T-helper 1 cell treated with Interleukin-12 subunit alpha and Interleukin-12 subunit beta and Interleukin-4 antibody, amounts not matched to agents 30 μg/mL and 1 μg/mL, for 36 hours (primary cell): ENCODE results near the gene TMTC1.

ENCODE experiments used
- H3K27ac Mint-ChIP-seq: one replicate; pipeline ENCODE4 v1.8.0; 2021; ENCODE audit warnings: mild to moderate bottlenecking, mixed read lengths
- H3K27me3 Mint-ChIP-seq: one replicate; pipeline ENCODE4 v1.8.0; 2021; ENCODE audit warnings: low read depth, mixed read lengths
- H3K36me3 Mint-ChIP-seq: one replicate; pipeline ENCODE4 v1.8.0; 2021; ENCODE audit warnings: low read depth, mixed read lengths
- H3K4me1 Mint-ChIP-seq: one replicate; pipeline ENCODE4 v1.8.0; 2021; ENCODE audit warnings: low read depth, mixed read lengths
- H3K4me3 Mint-ChIP-seq: one replicate; pipeline ENCODE4 v1.8.0; 2021; ENCODE audit warnings: mild to moderate bottlenecking, moderate library complexity, mixed read lengths
- H3K9me3 Mint-ChIP-seq: one replicate; pipeline ENCODE4 v1.8.0; 2021; ENCODE audit warnings: mixed read lengths

TMTC1 gene

DNA sequence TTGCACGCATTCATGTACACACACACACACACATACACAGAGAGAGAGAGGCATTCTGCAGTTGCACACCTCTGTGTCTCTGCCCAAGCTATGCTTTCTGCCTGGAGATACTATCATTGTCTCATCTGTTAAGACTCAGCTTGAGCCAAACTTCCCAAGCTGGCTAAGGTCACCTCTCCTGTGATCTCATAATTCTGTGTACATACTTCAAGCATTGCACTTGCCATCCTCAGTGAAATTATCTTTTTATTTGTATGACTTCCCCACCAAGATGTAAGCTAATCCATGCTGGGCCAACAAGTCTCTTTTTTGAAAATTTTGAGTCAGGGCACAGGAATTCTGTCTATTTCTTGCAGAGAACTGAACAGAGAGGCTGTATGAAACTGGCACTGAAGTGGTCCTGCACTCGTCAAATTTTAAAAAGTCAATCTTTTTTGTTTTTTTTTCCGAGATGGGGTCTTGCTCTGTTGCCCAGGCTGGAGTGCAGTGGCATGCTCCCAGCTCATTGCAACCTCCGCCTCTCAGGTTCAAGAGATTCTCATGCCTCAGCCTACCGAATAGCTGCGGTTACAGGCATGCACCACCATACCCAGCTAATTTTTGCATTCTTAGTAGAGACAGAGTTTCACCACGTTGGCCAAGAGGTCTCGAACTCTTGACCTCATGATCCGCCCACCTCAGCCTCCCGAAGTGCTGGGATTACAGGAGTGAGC is 44.3 kb downstream of the TMTC1 start:
- Mint-ChIP-seq H3K27ac (no peak overlapping the region), H3K4me1 (no peaks in the 10 kb centered on the region), H3K36me3 (no peaks in the 10 kb centered on the region), H3K9me3 (no peaks in the 10 kb centered on the region), H3K4me3 (no peak overlapping the region), H3K27me3 (no peaks in the 10 kb centered on the region)

DNA sequence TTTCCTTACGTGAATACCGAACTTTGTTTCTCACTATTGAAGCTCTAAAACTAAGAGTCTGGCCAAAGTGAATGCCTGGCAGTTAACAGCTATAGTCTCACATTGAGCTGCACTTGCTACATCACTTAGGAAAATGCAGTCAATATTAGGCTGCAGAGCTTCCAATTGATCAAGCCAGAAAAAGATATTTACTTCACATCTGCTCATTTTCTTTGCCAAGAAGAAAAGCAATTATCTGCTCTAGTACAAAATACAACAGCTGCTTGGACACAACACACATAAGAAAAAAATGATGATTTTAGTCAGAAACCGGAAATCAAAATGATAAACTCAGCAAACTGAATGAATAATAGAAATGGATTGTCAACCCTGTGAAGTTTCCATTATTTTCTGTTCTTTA is 45.4 kb downstream of the TMTC1 start:
- H3K27ac Mint-ChIP-seq = no peak overlapping the region
- H3K36me3 Mint-ChIP-seq = no peaks in the 10 kb centered on the region
- H3K27me3 Mint-ChIP-seq = no peaks in the 10 kb centered on the region

DNA sequence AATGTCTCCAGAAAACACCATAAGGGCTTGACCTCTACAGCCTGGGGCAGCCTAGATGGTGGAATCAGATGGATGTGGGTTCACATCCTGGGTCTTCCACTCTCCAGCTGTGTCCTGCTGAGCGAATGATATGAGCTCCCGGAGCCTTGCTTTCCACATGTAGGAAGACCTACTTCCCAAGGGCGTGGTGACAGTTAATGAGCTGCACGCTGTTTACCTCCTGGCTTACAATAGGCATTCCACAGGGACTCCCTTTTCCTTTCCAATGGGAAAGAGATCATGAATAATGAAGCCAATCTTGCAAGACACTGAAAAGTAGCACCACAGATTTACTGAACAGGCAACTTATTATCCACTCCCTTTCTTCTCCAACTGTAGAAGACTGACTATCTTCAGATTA is 46.1 kb downstream of the TMTC1 start:
- Mint-ChIP-seq H3K4me1 (peaks cover 2% of the 10 kb centered on the region), H3K4me3 (no peak overlapping the region), H3K36me3 (no peaks in the 10 kb centered on the region), H3K27ac (no peak overlapping the region), H3K27me3 (no peaks in the 10 kb centered on the region), H3K9me3 (no peaks in the 10 kb centered on the region)

More for the DNA sequence above, 45.4 kb downstream of the TMTC1 start:
- Mint-ChIP-seq H3K9me3 (no peaks in the 10 kb centered on the region), H3K4me1 (no peaks in the 10 kb centered on the region), H3K4me3 (no peak overlapping the region)

DNA sequence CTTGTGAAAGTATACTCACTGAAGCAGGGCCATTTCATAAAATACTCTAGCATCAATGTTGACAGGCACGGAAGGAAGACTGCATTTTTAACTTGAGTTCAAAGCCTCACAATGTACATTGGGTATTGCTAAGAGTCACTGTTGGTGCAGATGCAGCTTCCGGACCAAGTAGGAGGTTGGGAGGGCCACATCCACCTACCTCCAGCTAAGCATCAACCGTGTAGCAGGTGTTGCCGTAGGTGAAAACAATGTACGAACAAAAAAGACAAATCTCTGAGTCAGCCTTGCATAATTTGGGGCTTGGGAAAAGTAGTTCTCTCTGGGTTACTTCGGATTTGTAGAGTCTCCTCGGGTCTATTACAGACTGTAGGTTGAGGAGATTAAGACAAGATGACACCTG is 48.1 kb downstream of the TMTC1 start:
- no peak overlapping the region for H3K4me3 Mint-ChIP-seq

DNA sequence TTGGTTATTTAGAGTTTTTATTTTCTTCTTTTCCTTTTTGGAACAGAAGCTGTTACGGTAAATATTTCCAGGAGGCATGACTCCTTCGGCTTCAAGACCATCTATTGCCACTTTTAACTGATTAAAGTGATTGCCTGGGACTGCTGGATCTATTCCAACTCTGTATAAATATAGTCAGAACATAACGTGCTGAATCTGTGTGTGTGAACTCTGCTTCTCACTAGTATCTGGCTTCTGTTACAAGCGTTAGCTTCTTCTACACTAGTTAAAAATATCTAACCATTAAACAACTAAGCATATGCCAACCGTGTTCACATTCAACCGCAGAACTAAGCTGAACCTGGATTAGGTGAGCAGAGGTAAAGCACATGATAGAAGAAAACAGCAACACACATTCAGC is 49.0 kb downstream of the TMTC1 start:
- Mint-ChIP-seq H3K27me3 (no peaks in the 10 kb centered on the region), H3K4me3 (no peak overlapping the region), H3K9me3 (no peaks in the 10 kb centered on the region), H3K27ac (no peak overlapping the region), H3K36me3 (no peaks in the 10 kb centered on the region), H3K4me1 (peaks cover 2% of the 10 kb centered on the region)

More for the DNA sequence above, 48.1 kb downstream of the TMTC1 start:
- no peaks in the 10 kb centered on the region for H3K9me3 Mint-ChIP-seq
- peaks cover 2% of the 10 kb centered on the region for H3K4me1 Mint-ChIP-seq
- H3K27me3 Mint-ChIP-seq = no peaks in the 10 kb centered on the region
- no peak overlapping the region for H3K27ac Mint-ChIP-seq
- H3K36me3 Mint-ChIP-seq = no peaks in the 10 kb centered on the region

DNA sequence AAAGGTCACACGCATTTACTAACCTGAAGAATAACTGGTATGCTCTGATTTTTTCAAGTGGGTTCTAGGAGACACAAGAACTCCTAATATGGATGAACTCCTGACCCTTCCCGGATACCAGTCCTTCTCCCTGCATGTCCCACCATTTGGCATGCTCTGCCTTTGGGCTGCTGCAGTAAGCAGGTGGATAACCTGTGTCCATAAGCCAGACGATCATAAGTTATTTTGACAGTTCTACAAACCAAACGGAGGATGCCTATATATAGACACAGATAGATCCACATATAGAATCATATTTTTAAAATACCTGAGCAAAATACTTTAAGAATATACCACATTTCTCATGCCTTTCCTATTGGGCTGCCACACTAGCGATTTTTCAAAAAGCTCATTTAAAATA is 49.4 kb downstream of the TMTC1 start:
- H3K36me3 Mint-ChIP-seq = no peaks in the 10 kb centered on the region
- H3K4me3 Mint-ChIP-seq = no peak overlapping the region
- H3K27ac Mint-ChIP-seq = no peak overlapping the region
- H3K4me1 Mint-ChIP-seq = peaks cover 2% of the 10 kb centered on the region
- H3K9me3 Mint-ChIP-seq = no peaks in the 10 kb centered on the region
- no peaks in the 10 kb centered on the region for H3K27me3 Mint-ChIP-seq

DNA sequence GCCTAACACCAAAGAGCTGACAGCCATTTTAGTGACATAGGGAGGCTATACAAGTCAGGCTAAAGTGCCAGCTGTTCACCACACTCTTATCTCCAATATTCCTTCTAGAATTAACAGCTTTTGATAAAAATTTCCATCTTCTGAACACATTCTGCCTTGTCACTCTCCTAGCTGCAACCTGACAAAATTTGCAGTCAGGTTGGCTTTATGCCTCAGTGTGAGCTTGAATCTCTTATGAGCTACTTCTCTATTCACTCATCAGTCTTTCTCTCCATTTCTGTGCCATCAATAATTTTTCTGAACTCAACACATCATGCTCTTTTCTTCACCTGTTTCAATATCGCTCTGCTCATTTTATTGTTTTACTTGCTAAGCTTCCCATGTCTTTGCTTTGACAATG is 50.2 kb downstream of the TMTC1 start:
- H3K27ac Mint-ChIP-seq = no peak overlapping the region
- no peaks in the 10 kb centered on the region for H3K36me3 Mint-ChIP-seq
- H3K4me1 Mint-ChIP-seq = peaks cover 2% of the 10 kb centered on the region
- no peak overlapping the region for H3K4me3 Mint-ChIP-seq
- H3K9me3 Mint-ChIP-seq = no peaks in the 10 kb centered on the region
- no peaks in the 10 kb centered on the region for H3K27me3 Mint-ChIP-seq

DNA sequence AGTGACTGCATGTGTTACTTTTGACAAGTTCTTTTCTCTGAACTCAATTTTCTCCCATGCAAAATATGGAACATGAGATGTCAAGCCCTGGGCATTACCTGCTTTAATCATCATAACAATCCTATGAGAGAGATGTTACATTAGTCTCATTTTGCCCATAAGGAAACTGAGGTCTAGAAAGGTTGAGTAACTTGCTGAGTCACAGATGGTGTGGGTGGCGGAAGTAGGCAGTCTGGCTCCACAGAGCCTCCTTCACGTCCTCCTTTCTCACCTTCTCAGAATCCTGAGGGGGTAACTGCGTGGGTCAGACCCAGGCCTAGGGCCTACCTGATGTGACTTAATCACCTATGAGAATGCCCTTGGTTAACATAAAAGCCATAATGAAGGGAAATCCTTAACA is 50.7 kb downstream of the TMTC1 start:
- Mint-ChIP-seq H3K27me3 (no peaks in the 10 kb centered on the region), H3K27ac (no peak overlapping the region), H3K4me3 (no peak overlapping the region), H3K9me3 (no peaks in the 10 kb centered on the region), H3K4me1 (peaks cover 2% of the 10 kb centered on the region), H3K36me3 (no peaks in the 10 kb centered on the region)

DNA sequence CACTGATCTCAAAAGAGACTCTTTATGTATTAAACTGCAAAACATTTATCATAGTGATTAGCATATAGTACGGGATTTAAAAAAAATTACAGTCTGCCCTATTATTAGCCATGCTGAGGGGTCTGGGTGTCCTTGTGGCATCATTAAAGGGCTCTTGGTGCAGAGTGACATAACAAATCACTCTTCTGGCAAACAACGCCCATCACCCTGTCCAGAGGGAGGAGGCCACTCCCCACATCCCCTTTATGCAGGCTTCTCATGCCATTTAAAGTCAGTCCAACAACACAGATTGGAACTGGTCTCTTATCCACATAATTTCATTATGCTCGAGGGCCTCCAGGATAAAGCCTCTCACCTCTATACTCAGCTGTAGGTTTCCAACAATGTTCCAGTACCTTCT is 51.1 kb downstream of the TMTC1 start:
- no peaks in the 10 kb centered on the region for H3K9me3 Mint-ChIP-seq
- H3K4me3 Mint-ChIP-seq = no peak overlapping the region
- H3K27me3 Mint-ChIP-seq = no peaks in the 10 kb centered on the region
- no peak overlapping the region for H3K27ac Mint-ChIP-seq
- no peaks in the 10 kb centered on the region for H3K36me3 Mint-ChIP-seq
- H3K4me1 Mint-ChIP-seq = peaks cover 2% of the 10 kb centered on the region

DNA sequence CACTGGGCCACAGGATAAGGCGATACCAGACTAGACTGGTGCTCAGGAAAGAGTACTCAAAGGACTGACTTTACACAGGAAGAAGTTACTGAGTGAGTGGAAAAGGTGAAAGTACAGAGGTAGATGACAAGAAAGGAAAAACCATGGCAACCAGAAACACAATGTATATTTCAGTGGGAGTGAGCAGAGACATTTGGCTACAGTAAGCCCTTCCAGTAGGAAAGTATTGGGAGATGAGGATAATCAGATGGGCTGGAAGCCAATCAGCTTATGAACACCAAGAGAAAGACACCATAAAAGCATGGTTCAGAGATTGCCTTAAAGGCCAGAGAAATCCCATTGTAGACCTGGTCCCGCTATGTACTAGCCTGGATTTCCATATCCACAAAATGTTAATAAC is 51.6 kb downstream of the TMTC1 start:
- Mint-ChIP-seq H3K36me3 (no peaks in the 10 kb centered on the region), H3K27ac (no peak overlapping the region), H3K9me3 (no peaks in the 10 kb centered on the region), H3K4me1 (peaks cover 2% of the 10 kb centered on the region), H3K4me3 (no peak overlapping the region), H3K27me3 (no peaks in the 10 kb centered on the region)

DNA sequence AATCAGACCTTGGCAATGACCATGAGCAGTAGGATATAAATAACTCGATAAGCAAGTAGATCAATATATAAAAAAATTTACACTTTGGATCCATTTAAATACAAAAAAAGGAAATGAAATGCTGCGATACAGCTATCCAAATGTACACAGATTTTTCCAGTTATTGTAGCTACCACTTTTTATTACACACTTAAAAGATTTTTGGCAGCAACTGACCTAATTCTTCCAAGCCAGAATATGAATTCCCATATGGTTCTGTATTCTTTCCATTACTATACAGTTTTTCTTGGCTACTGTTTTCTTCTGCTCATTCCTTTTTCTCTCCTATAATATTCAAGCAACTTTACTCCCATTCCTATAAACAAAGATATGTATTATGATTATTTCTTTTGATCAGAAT is 52.2 kb downstream of the TMTC1 start:
- Mint-ChIP-seq H3K27ac (no peak overlapping the region), H3K4me1 (peaks cover 2% of the 10 kb centered on the region), H3K27me3 (no peaks in the 10 kb centered on the region), H3K9me3 (no peaks in the 10 kb centered on the region), H3K4me3 (no peak overlapping the region), H3K36me3 (no peaks in the 10 kb centered on the region)

DNA sequence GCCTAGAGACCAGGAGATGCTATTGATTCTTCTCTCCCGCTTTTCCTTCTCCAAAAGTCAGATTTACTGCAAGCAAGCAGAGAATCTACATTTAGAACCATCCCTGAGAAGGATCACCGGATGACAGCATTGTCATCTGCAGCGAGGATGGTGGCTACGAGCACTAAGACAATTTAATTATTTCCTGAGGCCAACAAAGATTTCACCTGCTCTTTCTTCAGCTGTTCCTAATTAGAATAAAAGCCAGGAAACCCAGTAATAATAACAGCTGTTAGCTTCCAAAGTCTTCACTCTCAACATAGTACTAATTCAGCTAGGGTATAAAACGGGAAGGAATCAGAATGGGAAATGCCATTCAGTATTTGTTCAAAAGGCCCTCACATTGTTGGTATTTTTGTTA is 53.3 kb downstream of the TMTC1 start:
- Mint-ChIP-seq H3K4me3 (no peak overlapping the region), H3K4me1 (peaks cover 2% of the 10 kb centered on the region), H3K36me3 (no peaks in the 10 kb centered on the region), H3K27ac (no peak overlapping the region), H3K9me3 (no peaks in the 10 kb centered on the region), H3K27me3 (no peaks in the 10 kb centered on the region)

DNA sequence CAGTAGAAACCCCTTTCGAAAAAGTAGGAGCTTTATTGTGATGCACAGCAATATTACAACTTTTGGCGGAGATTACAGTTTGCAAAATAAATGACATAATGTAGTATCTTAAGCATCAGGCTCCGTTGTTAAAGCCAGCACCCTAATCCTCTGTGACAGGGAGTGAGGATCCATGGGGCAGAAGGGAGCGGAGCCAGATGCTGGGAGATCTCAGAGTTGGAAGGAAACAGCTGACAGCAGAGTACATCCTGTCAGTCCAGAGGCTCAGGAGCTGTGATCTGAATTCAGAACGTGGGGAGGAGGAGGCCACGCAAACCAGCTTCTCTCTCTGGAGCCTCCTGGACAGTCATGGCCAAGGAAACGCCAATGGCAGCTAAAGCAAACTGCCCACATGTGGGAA is 55.7 kb downstream of the TMTC1 start:
- no peaks in the 10 kb centered on the region for H3K27me3 Mint-ChIP-seq
- no peaks in the 10 kb centered on the region for H3K36me3 Mint-ChIP-seq
- H3K4me3 Mint-ChIP-seq = no peak overlapping the region
- no peaks in the 10 kb centered on the region for H3K9me3 Mint-ChIP-seq
- no peak overlapping the region for H3K27ac Mint-ChIP-seq
- peaks cover 2% of the 10 kb centered on the region for H3K4me1 Mint-ChIP-seq

DNA sequence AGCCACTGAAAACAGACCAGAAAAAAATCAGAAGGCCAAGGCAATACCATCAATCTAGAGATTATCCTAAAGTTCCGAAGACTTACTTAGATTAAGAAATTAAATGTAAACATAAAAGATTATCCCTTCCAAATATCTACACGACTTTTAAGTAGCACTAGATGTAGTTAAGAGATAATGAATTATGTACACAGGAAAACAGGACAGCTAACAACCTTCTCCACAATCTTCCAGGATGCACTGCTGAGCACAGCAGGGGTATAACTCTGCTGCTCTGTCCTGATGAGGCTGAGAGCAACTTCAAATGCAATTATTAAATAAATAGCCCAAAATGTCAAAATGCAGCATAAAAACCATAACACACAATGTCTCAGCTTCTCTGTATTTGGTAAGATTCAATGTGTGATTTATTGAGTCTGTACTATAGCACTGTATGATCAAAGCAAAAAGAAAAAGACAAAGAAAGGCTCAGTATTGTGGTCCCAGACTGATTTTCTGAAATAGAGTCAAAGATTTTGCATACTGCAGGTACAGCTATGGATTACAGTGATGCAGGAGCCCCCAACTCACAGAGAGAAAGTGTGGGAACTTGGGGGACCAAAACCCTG is 56.9 kb downstream of the TMTC1 start:
- H3K36me3 Mint-ChIP-seq = no peaks in the 10 kb centered on the region
- H3K27ac Mint-ChIP-seq = no peak overlapping the region
- no peak overlapping the region for H3K4me3 Mint-ChIP-seq
- H3K27me3 Mint-ChIP-seq = no peaks in the 10 kb centered on the region
- H3K9me3 Mint-ChIP-seq = no peaks in the 10 kb centered on the region
- H3K4me1 Mint-ChIP-seq = no peaks in the 10 kb centered on the region

DNA sequence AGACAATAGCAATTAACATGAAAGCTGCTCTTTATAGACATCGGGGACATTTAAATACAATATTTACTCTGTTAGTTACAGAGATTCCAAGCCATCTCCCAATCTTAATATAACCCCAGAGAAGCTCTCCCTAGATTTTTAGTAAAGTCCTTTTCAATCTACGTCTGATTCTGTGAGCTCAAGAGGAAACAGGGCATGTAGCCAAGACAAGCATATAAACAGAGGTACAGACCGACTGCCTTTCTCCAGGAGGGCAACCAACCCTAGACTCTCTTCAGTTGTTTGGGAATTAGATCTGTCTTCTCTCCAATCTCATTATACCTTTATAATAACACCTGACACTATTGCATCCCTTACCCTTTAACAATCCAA is 57.4 kb downstream of the TMTC1 start:
- Mint-ChIP-seq H3K27ac (no peak overlapping the region), H3K4me1 (no peaks in the 10 kb centered on the region), H3K9me3 (no peaks in the 10 kb centered on the region), H3K27me3 (no peaks in the 10 kb centered on the region), H3K4me3 (no peak overlapping the region), H3K36me3 (no peaks in the 10 kb centered on the region)
